Lower leg skin (tissue), 3 donors: Measurements from ENCODE around the gene ATPAF1.

ENCODE experiments used
- CTCF ChIP-seq, 3 donors: fragments of 450-650 bp; IDR thresholded peaks; one replicate each; pipeline ENCODE4 v1.5.1; 2016; ENCODE audit warnings: antibody characterized with exemption in 3 of 3, mild to moderate bottlenecking in 3 of 3, moderate library complexity in 2 of 3
- POLR2A ChIP-seq, 2 donors: fragments of 450-650 bp; IDR thresholded peaks; one replicate each; pipeline ENCODE4 v1.6.1; 2016 to 2017; ENCODE audit warnings: antibody characterized with exemption in 2 of 2, mild to moderate bottlenecking in 1 of 2, moderate library complexity in 1 of 2

- TF ChIP-seq CTCF (IDR thresholded peaks at IDR 0.05) (no peak), POLR2A (IDR thresholded peaks at IDR 0.05) (no peak)
These were observed 24.9 kb upstream of the ATPAF1 start for GRCh38 chr1:46692811-46693770.
